ENCODE results near the gene PROX2.

Gene PROX2

GRCh38 chr14:74888164-74889158, 12.5 kb upstream of the PROX2 start:
- in situ Hi-C loops (cut with HindIII; ENCODE audit: low sequenced_read_pairs): no loop called here
- H3K4me3 ChIP-seq (ENCODE audit: low read depth, low read length): no peak overlapping the region
- no peak for TF ChIP-seq CTCF (IDR thresholded peaks at IDR 0.05; ENCODE audit: low read depth, low read length)
- peak; percentile 10 for DNase-seq (ENCODE audit: low read depth, low spot score)

- peak; percentile 83 for DNase-seq (ENCODE audit: low read depth, low spot score)
- in situ Hi-C loops (cut with HindIII; ENCODE audit: low sequenced_read_pairs): no loop called here
- H3K4me3 ChIP-seq (ENCODE audit: low read depth, low read length): no peak overlapping the region
- TF ChIP-seq CTCF (IDR thresholded peaks at IDR 0.05; ENCODE audit: low read depth, low read length): no peak
These were observed 10.1 kb upstream of the PROX2 start for GRCh38 chr14:74886001-74886400.

GRCh38 chr14:74882103-74882920, 6.4 kb upstream of the PROX2 start:
- peak overlapping the region; percentile 92 for H3K4me3 ChIP-seq (ENCODE audit: low read depth, low read length)
- no peak for TF ChIP-seq CTCF (IDR thresholded peaks at IDR 0.05; ENCODE audit: low read depth, low read length)
- peak; percentile 51 for DNase-seq (ENCODE audit: low read depth, low spot score)
- in situ Hi-C loops (cut with HindIII; ENCODE audit: low sequenced_read_pairs): no loop called here

GRCh38 chr14:74881431-74882102, 5.6 kb upstream of the PROX2 start, which contains the start of gene DLST:
TSS of gene DLST (plus strand) at chr14:74881916. CDS start at chr14:74881954, 38 bp downstream.
- H3K4me3 ChIP-seq (ENCODE audit: low read depth, low read length): peak within 1 kb of the TSS; percentile 92
- TF ChIP-seq CTCF (IDR thresholded peaks at IDR 0.05; ENCODE audit: low read depth, low read length): no peak
- peak; percentile 88 for DNase-seq (ENCODE audit: low read depth, low spot score)
- in situ Hi-C loops (cut with HindIII; ENCODE audit: low sequenced_read_pairs): no loop called here

GRCh38 chr14:74879427-74880182, 3.7 kb upstream of the PROX2 start:
- no peak overlapping the region for H3K4me3 ChIP-seq (ENCODE audit: low read depth, low read length)
- in situ Hi-C loops (cut with HindIII; ENCODE audit: low sequenced_read_pairs): no loop called here
- no peak for TF ChIP-seq CTCF (IDR thresholded peaks at IDR 0.05; ENCODE audit: low read depth, low read length)
- no peak for DNase-seq (ENCODE audit: low read depth, low spot score)
